Neural crest cell (in vitro differentiated cells): ENCODE measurements around the gene ATP1B4. TPM values are rescaled to one million over a fixed set of nuclear protein-coding genes. Genes with fewer than 3 reads are reported as not detected.

Experiments
- DNase-seq: peaks from one replicate; pipeline ENCODE4 v3.0.0; 2021; ENCODE audit warnings: low read depth, mixed read lengths, low spot score
- H3K27ac Mint-ChIP-seq: one replicate; pipeline ENCODE4 v1.8.0; 2021; ENCODE audit warnings: mild to moderate bottlenecking, mixed read lengths; ENCODE audit not compliant: unreplicated experiment
- H3K27me3 Mint-ChIP-seq: 2 replicates; pipeline ENCODE4 v1.8.0; 2021; ENCODE audit warnings: low read depth, mild to moderate bottlenecking, mixed read lengths
- H3K36me3 Mint-ChIP-seq: 2 replicates; pipeline ENCODE4 v1.8.0; 2021; ENCODE audit warnings: low read depth, mild to moderate bottlenecking, mixed read lengths
- H3K4me1 Mint-ChIP-seq: 2 replicates; pipeline ENCODE4 v1.8.0; 2021; ENCODE audit warnings: mixed read lengths
- H3K4me3 Mint-ChIP-seq: one replicate; pipeline ENCODE4 v1.8.0; 2021; ENCODE audit warnings: mild to moderate bottlenecking, mixed read lengths
- H3K9me3 Mint-ChIP-seq: 2 replicates; pipeline ENCODE4 v1.8.0; 2021; ENCODE audit warnings: mixed read lengths
- CTCF ChIP-seq: fragments of 200-600 bp; sonication (generic); conservative IDR thresholded peaks from 2 replicates; pipeline ENCODE4 v1.5.0; 2021; ENCODE audit warnings: antibody characterized with exemption, mild to moderate bottlenecking
- total RNA-seq: library from RNA; stranded (reverse); gene quantifications from 2 replicates; pipeline ENCODE4 v1.2.1, GENCODE V29; 2021

ATP1B4 gene
- total RNA-seq, 1 donor from 2014 or later: not detected

DNA sequence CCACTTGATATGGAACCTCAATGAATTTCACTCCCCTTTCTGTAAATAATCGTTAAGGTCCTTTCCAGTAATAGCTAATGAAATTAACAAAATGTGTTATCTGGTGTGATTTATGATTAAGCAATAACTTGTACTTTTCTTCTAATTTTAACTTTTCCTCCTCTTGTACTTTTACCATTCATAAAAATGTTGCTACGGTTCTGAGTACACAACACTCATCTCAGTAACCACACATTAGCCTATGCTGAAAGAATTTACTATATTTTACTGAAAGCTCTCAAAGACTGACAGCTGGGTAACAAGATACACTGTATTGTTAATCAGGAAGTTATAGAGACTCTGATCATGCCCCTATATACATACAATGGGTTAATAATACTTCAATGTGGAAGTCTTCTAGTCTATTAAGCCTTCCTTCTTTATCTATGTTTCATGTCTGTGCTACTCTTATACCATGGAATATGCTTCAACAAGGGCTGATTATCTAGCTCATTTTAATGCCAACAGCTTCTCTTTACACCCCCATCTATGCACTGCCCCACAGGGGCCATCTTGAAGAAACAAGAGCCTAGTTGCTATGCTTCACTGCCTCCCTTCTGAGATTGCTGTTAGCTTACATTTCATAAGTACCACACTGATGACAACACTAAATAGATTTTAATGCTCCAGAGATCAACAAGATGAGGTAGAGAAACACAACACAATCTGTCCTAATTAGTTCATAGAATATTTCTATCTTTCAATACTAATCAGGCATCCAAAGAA is 68.1 kb downstream of the ATP1B4 start:
- Mint-ChIP-seq H3K27me3 (no peaks in the 10 kb centered on the region), H3K9me3 (no peaks in the 10 kb centered on the region), H3K4me1 (no peaks in the 10 kb centered on the region), H3K27ac (no peak overlapping the region), H3K4me3 (no peak overlapping the region), H3K36me3 (peaks cover 2% of the 10 kb centered on the region)
- DNase-seq: no peak
- TF ChIP-seq CTCF: no peak

Other genes starting within 250 kb of the ATP1B4 start
- gene RHOXF1, start 246.2 kb upstream of the ATP1B4 start, total RNA-seq: 0.33 and 0.41 TPM in 2 replicates
- not detected in 2 replicates for gene RHOXF2, start 203.5 kb upstream of the ATP1B4 start, total RNA-seq
- 28.4 and 28.6 TPM in 2 replicates for gene ZBTB33, start 111.3 kb upstream of the ATP1B4 start, total RNA-seq
- gene TMEM255A, start 50.6 kb upstream of the ATP1B4 start, total RNA-seq: 0.70 and 0.91 TPM in 2 replicates
- 40.1 and 45.5 TPM in 2 replicates for gene LAMP2, start 107.2 kb downstream of the ATP1B4 start, total RNA-seq
- 46.7 and 52.2 TPM in 2 replicates for gene CUL4B, start 198.9 kb downstream of the ATP1B4 start, total RNA-seq
- 38.0 and 38.7 TPM in 2 replicates for gene MCTS1, start 242.0 kb downstream of the ATP1B4 start, total RNA-seq